ENCODE results near the gene ALX3. TPM values are rescaled to one million over a fixed set of nuclear protein-coding genes. Genes with fewer than 3 reads are reported as not detected.

ALX3 gene
- total and polyA plus RNA-seq, 2 of the 4 experiments (the other 2 are of a cell fraction), result not detected

GRCh38 chr1:110048923-110049601 is 21.4 kb downstream of the ALX3 start:
- no peak overlapping the region for H3K56ac ChIP-seq (ENCODE audit: extremely low read depth, insufficient read depth, low read length)
- H3K23ac ChIP-seq (ENCODE audit: low read depth, low read length), result no peak overlapping the region
- no peak overlapping the region for H3K14ac ChIP-seq (replicated peaks; ENCODE audit: low read depth, low read length)
- H3K9me3 ChIP-seq (ENCODE audit: control insufficient read depth, insufficient read depth, low read length), result no peaks in the 10 kb centered on the region
- no peak overlapping the region for H2BK20ac ChIP-seq (ENCODE audit: low read depth, low read length)
- no peak overlapping the region for H2BK15ac ChIP-seq (ENCODE audit: low read depth, low read length)
- peaks cover 0 to 9% of the 10 kb centered on the region in 2 experiments; a peak in 3 of 4 replicates for H3K79me1 ChIP-seq (ENCODE audit: low read depth in 1 of 2, low read length in 2 of 2)
- H4K91ac ChIP-seq (ENCODE audit: insufficient read depth, low read depth, low read length), result no peak overlapping the region
- ChIA-PET POLR2A (ENCODE audit: unreplicated experiment) (no interaction called here), CTCF (interaction anchor here (0.6 kb wide), 1 partner anchor 56 kb away, joined by 5 read pairs; no protein-coding TSS in a partner anchor)
- DNase-seq, result no peak
- in situ Hi-C loops (cut with MboI; ENCODE audit: low sequenced_read_pairs) (loop anchor here (10.0 kb wide), 1 partner anchor 416 kb away; no protein-coding TSS in a partner anchor), intact Hi-C loops (cut with micrococcal nuclease) (no loop called here), dilution Hi-C loops (cut with HindIII; ENCODE audit: low sequenced_read_pairs, unreplicated experiment) (no loop called here)
- no peak for ATAC-seq (ENCODE audit: low read depth)
- H2AK9ac ChIP-seq (replicated peaks; ENCODE audit: low read depth, low read length, poor library complexity), result no peak overlapping the region
- H3K4me3 ChIP-seq (ENCODE audit: insufficient read depth, low read depth, low read length), result no peak overlapping the region
- H3K27me3 ChIP-seq (ENCODE audit: control insufficient read depth, insufficient read depth, low read length), result no peaks in the 10 kb centered on the region
- no peak overlapping the region for H2BK120ac ChIP-seq (ENCODE audit: low read depth, low read length)
- no peak overlapping the region for H4K8ac ChIP-seq (ENCODE audit: low read depth in 2 of 2, low read length in 2 of 2)
- 0 out of 2 replicates have a peak, but pooled peaks cover 20% of the 10 kb centered on the region for H4K20me1 ChIP-seq (ENCODE audit: insufficient read depth, low read length)
- H3K36me3 ChIP-seq (ENCODE audit: control insufficient read depth, insufficient read depth, low read length), result peaks cover 74% of the 10 kb centered on the region
- BruUV-seq (replicated peaks), result no TSS peak
- WGBS, 2 experiments (ENCODE audit: extremely low coverage in 2 of 2, insufficient read length in 1 of 2), result 93% methylated on average over 3 of the region's 9 CpGs; no CpG with 5 or more reads in 1 of the 2 experiments
- peaks cover 14% of the 10 kb centered on the region for H3K4me1 ChIP-seq (ENCODE audit: control insufficient read depth, insufficient read depth, low read length)
- peaks cover 6% of the 10 kb centered on the region for H3K9me1 ChIP-seq (ENCODE audit: insufficient read depth, low read length)
- no peak overlapping the region for H3K4ac ChIP-seq (ENCODE audit: low read depth, low read length)
- no peak overlapping the region for H2AFZ ChIP-seq (replicated peaks; ENCODE audit: low read length, poor library complexity)
- TF ChIP-seq NFE2L2 (IDR thresholded peaks at IDR 0.05; ENCODE audit: low read depth, low read length) (no peak), RAD21 (IDR thresholded peaks at IDR 0.05; ENCODE audit: low read length) (no peak), RCOR1 (IDR thresholded peaks at IDR 0.05; ENCODE audit: insufficient replicate concordance, low read length) (no peak), MXI1 (IDR thresholded peaks at IDR 0.05; ENCODE audit: borderline replicate concordance, low read depth, low read length) (no peak), CTCF (conservative IDR thresholded peaks at IDR 0.05; ENCODE audit: low read depth, low read length) (no peak), POLR2A (IDR thresholded peaks at IDR 0.05; ENCODE audit: low read depth, low read length) (no peak), CHD1 (IDR thresholded peaks at IDR 0.05; ENCODE audit: low read depth, low read length) (no peak), MAFK (IDR thresholded peaks at IDR 0.05; ENCODE audit: low read depth, low read length) (no peak), CEBPB (IDR thresholded peaks at IDR 0.05; ENCODE audit: low read depth, low read length) (no peak)
- H3K9ac ChIP-seq (ENCODE audit: low read depth, low read length), result no peak overlapping the region
- no peak overlapping the region for H2BK5ac ChIP-seq (ENCODE audit: low read depth, low read length, poor library complexity, severe bottlenecking)
- H4K5ac ChIP-seq (ENCODE audit: low read depth, low read length), result no peak overlapping the region
- H3K18ac ChIP-seq (ENCODE audit: low read depth, low read length), result no peak overlapping the region
- no peak overlapping the region for H3K4me2 ChIP-seq (ENCODE audit: low read depth, low read length)
- H2AK5ac ChIP-seq (ENCODE audit: low read depth, low read length), result no peak overlapping the region
- no peak overlapping the region for H3K27ac ChIP-seq (ENCODE audit: insufficient read depth, low read length)
